ENCODE data around the gene ARL15.

DNA sequence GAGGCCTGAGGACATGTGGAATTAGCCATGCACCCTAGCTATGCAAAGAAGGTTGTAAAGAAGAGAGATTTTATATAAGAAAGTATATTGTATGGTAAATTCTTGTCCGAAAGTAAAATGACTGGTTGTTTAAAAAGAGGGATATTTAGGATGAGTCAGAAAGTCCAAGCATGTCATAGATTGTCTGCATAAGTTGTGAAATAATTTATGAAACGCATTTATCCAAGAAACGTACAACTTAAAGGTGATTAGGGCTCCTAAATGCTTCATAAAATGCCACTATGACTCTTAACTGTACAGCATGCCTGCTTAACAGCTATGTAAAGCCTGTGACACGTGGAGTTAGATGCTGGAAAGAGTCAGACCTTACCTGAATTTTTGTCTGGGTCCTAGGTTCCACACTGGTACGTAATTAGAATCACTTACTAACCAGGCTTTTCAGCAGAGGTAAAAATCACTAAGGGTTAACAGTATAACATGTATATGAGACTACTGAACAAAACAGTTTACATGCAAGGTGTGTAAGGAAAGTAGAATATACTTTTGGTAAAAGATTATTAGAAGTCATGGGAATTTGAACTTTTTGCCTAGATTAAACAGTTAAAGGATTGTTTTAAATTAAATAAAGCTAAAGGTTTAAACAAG, 37.0 kb upstream of the ARL15 start:
- TF ChIP-seq, protein P1, sequence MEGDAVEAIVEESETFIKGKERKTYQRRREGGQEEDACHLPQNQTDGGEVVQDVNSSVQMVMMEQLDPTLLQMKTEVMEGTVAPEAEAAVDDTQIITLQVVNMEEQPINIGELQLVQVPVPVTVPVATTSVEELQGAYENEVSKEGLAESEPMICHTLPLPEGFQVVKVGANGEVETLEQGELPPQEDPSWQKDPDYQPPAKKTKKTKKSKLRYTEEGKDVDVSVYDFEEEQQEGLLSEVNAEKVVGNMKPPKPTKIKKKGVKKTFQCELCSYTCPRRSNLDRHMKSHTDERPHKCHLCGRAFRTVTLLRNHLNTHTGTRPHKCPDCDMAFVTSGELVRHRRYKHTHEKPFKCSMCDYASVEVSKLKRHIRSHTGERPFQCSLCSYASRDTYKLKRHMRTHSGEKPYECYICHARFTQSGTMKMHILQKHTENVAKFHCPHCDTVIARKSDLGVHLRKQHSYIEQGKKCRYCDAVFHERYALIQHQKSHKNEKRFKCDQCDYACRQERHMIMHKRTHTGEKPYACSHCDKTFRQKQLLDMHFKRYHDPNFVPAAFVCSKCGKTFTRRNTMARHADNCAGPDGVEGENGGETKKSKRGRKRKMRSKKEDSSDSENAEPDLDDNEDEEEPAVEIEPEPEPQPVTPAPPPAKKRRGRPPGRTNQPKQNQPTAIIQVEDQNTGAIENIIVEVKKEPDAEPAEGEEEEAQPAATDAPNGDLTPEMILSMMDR (IDR thresholded peaks at IDR 0.05; ENCODE audit: extremely low read depth in 1 of 2, insufficient read depth in 1 of 2, low read depth in 1 of 2, low read length in 2 of 2): no peak
- no peak for TF ChIP-seq FOS (IDR thresholded peaks at IDR 0.05; ENCODE audit: borderline replicate concordance, insufficient read depth, low read length)
- TF ChIP-seq JUN (IDR thresholded peaks at IDR 0.05; ENCODE audit: borderline replicate concordance, insufficient read depth, insufficient read length, low read depth): no peak

Data from endothelial cell of umbilical vein (primary cell).